ENCODE measurements around the gene RAD51B.

DNA sequence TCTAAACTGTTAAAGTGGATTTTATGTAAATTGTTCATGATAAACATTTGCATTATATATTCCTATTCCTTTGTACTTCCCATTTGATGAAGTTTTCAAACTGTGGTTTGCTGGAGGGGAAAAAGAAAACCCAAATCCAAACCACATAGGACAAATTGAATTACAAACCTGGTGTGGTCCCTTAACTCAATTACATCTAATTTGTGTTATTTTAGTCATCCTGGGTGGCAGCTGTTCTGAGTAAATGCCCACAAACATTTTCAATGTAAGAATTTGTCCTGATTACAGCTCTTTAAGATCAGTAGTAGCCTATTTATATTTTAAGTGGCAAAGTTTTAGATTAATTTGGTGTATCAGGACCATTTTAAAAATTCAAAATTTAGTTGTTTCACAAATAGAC, 153.9 kb downstream of the RAD51B start:
- TF ChIP-seq, protein P1, sequence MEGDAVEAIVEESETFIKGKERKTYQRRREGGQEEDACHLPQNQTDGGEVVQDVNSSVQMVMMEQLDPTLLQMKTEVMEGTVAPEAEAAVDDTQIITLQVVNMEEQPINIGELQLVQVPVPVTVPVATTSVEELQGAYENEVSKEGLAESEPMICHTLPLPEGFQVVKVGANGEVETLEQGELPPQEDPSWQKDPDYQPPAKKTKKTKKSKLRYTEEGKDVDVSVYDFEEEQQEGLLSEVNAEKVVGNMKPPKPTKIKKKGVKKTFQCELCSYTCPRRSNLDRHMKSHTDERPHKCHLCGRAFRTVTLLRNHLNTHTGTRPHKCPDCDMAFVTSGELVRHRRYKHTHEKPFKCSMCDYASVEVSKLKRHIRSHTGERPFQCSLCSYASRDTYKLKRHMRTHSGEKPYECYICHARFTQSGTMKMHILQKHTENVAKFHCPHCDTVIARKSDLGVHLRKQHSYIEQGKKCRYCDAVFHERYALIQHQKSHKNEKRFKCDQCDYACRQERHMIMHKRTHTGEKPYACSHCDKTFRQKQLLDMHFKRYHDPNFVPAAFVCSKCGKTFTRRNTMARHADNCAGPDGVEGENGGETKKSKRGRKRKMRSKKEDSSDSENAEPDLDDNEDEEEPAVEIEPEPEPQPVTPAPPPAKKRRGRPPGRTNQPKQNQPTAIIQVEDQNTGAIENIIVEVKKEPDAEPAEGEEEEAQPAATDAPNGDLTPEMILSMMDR (IDR thresholded peaks at IDR 0.05), result no peak
- TF ChIP-seq POLR2A (IDR thresholded peaks at IDR 0.05), result no peak

Measured in ovary (tissue), 3 donors.